Tibial artery (tissue), 4 donors: Measurements from ENCODE around the gene GATD1.

ENCODE experiments used
- DNase-seq, 2 donors: peaks; one replicate each; pipeline ENCODE4 v3.0.0-alpha.2; 2019
- H3K27ac ChIP-seq, 2 donors: fragments of 200-600 bp; sonication (generic) in 1 of 2; 1 replicate in 1 of 2; 2 replicates in 1 of 2; pipeline ENCODE4 v1.5.1; 2018 to 2019; ENCODE audit warnings: mild to moderate bottlenecking in 1 of 2
- H3K27me3 ChIP-seq, 2 donors: fragments of 200-600 bp; sonication (generic) in 1 of 2; one replicate each; pipeline versions ENCODE4 v1.5.1 to v1.6.0; 2016 to 2019
- H3K36me3 ChIP-seq, 3 donors: fragments of 200-600 bp; sonication (generic) in 2 of 3; one replicate each; pipeline ENCODE4 v1.5.1; 2016 to 2019; ENCODE audit warnings: mild to moderate bottlenecking in 2 of 3
- H3K4me1 ChIP-seq, 4 donors: fragments of 200-600 bp; sonication (generic) in 2 of 4; 1 replicate in 3 of 4; 2 replicates in 1 of 4; pipeline ENCODE4 v1.5.1; 2016 to 2019
- H3K4me3 ChIP-seq, 2 donors: fragments of 200-600 bp; sonication (generic) in 1 of 2; 1 replicate in 1 of 2; 2 replicates in 1 of 2; pipeline ENCODE4 v1.5.1; 2018 to 2019; ENCODE audit warnings: mild to moderate bottlenecking in 2 of 2
- H3K9me3 ChIP-seq, 3 donors: fragments of 200-600 bp; sonication (generic) in 1 of 3; one replicate each; pipeline ENCODE4 v1.5.1; 2016 to 2019
- intact Hi-C: fragments of 100-400 bp; cut with DNase I; formaldehyde crosslinking; loops from one replicate; pipeline ENCODE4 v1.15.0; 2023; ENCODE audit warnings: low total_unique reads
- TF ChIP-seq, protein P1 (sequence below), 2 experiments: fragments of 200-600 bp in 1 of 2; fragments of 450-650 bp in 1 of 2; IDR thresholded peaks; one replicate each; pipeline ENCODE4 v1.5.1; 2017 to 2019; ENCODE audit warnings: antibody characterized with exemption in 2 of 2, mild to moderate bottlenecking in 1 of 2, moderate library complexity in 1 of 2

Gene GATD1

DNA sequence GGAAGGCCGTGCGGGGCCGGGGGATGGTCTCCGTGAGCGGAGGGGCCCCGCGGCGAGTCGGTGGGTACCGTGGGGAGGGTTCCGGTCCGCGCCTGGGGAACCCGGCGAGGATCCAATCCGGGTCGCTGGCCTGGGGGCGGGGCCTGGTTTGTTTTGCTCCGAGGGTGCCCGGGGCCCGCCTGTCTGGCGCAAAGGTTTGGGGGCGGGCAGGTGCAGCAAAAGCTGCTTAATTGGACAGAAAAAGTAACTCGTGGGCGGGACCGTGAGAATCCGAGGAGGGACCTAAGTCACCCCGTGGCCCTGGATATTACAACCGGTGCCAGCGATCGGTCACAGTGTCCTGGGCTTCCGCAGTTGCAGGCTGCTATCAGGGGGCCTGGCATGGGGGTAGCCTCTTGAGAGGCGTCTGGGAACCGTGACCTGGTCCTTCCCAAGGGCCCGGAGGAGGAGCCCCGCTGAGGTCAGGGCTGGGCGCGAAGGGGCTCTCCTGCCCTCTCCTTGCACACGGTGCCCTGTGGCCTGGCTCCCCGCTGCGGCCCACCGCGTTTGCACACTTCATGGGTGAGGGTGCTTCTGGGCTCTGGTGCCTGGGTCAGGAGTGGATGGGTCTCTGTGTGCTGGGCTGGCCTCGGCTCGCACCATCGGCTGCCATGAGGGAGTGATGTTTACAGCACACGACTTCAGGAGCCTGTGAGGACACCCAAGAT is 42.8 kb upstream of the GATD1 start:
- intact Hi-C loops: no loop called here
- H3K4me3 ChIP-seq: peak overlapping the region; percentile 88 to 97
- TF ChIP-seq, protein P1, sequence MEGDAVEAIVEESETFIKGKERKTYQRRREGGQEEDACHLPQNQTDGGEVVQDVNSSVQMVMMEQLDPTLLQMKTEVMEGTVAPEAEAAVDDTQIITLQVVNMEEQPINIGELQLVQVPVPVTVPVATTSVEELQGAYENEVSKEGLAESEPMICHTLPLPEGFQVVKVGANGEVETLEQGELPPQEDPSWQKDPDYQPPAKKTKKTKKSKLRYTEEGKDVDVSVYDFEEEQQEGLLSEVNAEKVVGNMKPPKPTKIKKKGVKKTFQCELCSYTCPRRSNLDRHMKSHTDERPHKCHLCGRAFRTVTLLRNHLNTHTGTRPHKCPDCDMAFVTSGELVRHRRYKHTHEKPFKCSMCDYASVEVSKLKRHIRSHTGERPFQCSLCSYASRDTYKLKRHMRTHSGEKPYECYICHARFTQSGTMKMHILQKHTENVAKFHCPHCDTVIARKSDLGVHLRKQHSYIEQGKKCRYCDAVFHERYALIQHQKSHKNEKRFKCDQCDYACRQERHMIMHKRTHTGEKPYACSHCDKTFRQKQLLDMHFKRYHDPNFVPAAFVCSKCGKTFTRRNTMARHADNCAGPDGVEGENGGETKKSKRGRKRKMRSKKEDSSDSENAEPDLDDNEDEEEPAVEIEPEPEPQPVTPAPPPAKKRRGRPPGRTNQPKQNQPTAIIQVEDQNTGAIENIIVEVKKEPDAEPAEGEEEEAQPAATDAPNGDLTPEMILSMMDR (IDR thresholded peaks at IDR 0.05): no peak
- H3K9me3 ChIP-seq: no peaks in the 10 kb centered on the region
- peaks cover 0 to 12% of the 10 kb centered on the region in 2 donors for H3K27me3 ChIP-seq
- peaks cover 35 to 40% (median 38%) of the 10 kb centered on the region in 3 donors for H3K36me3 ChIP-seq
- H3K27ac ChIP-seq: peak overlapping the region; percentile 97 to 100
- peak; percentile 93 to 97 for DNase-seq
- peaks cover 5 to 55% (median 28%) of the 10 kb centered on the region in 4 donors for H3K4me1 ChIP-seq

GRCh38 chr11:819129-819931 is 42.0 kb upstream of the GATD1 start:
- peaks cover 27 to 35% (median 31%) of the 10 kb centered on the region in 3 donors for H3K36me3 ChIP-seq
- TF ChIP-seq, protein P1 (IDR thresholded peaks at IDR 0.05): peak; percentile 39 to 58
- intact Hi-C loops: no loop called here
- peak overlapping the region; percentile 97 to 100 for H3K27ac ChIP-seq
- peaks cover 0 to 4% of the 10 kb centered on the region in 2 donors for H3K27me3 ChIP-seq
- peaks cover 5 to 48% (median 28%) of the 10 kb centered on the region in 4 donors for H3K4me1 ChIP-seq
- H3K4me3 ChIP-seq: peak overlapping the region; percentile 88 to 97
- peak; percentile 89 to 96 for DNase-seq
- H3K9me3 ChIP-seq: no peaks in the 10 kb centered on the region

DNA sequence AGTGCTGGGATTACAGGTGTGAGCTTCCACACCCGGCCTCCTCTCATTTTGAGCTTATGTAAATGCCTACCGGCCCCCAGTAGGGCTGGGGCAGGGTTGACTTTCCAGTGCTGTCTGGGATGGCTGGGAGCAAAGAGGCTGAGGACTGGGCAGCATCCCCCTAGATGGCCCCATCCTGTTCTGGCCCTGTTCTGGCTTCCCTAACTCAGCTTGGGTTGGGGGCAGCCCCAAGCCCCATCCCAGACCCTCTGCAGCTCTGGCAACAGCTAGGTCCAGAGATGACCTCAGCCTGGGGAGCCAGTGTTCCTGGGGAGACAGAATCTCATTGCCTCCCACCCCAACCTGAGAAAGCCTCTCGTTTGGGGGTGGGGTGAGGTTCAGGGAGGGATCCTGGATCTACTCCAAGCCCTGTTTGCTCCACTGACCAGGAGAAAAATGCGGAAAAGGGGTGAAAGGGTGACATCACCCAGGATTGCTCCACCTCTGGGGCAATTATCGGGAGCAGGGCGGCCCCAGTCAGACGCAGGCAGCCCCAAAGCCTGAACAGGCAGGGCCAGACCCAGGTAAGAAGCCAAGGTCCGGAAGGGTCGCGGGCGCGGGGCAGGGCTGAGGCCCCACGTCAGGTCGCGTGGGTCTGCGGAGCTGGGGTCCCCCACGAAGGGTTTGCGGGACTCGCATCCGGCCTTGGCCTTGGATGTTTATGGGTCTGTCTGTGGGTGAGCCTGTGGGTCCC is 41.3 kb upstream of the GATD1 start, which contains the start of gene PNPLA2:
Gene PNPLA2, plus strand, starts transcription at position 519 of the 733 bp plus-strand sequence. CDS start 805 bp downstream, outside the sequence.
- Histone ChIP-seq H3K36me3 (peaks cover 22 to 33% (median 27%) of the 10 kb centered on the region in 3 donors), H3K9me3 (no peaks in the 10 kb centered on the region), H3K4me3 (peak within 1 kb of the TSS; percentile 88 to 97), H3K4me1 (peaks cover 5 to 40% (median 28%) of the 10 kb centered on the region in 4 donors), H3K27me3 (no peaks in the 10 kb centered on the region), H3K27ac (peak within 1 kb of the TSS; percentile 97 to 100)
- peak in 1 of 2 donors; percentile 63 for DNase-seq
- intact Hi-C loops: no loop called here
- TF ChIP-seq, protein P1 (IDR thresholded peaks at IDR 0.05): no peak

DNA sequence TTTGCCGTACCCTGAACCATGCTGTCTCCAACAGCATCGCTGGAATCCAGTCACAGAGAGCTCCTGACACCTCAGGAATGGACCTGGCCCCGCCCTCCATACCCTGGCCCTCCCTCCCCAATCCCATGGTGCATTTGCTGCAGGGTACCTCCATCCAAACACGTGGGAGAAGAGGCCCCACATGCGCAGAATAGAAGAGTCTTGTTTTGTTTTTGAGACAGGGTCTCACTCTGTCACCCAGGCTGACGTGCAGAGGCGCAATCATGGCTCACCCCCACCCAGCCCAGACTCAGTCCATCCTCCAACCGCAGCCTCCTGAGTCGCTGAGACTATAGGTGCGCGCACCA is 39.1 kb upstream of the GATD1 start:
- intact Hi-C loops: no loop called here
- Histone ChIP-seq H3K9me3 (no peaks in the 10 kb centered on the region), H3K4me1 (peaks cover 3 to 32% (median 25%) of the 10 kb centered on the region in 4 donors), H3K36me3 (peaks cover 24 to 33% (median 27%) of the 10 kb centered on the region in 3 donors), H3K27ac (no peak overlapping the region), H3K4me3 (no peak overlapping the region), H3K27me3 (no peaks in the 10 kb centered on the region)
- TF ChIP-seq, protein P1 (IDR thresholded peaks at IDR 0.05): no peak
- DNase-seq: no peak

- no peak for DNase-seq
- Histone ChIP-seq H3K27ac (no peak overlapping the region), H3K4me1 (peaks cover 0 to 32% (median 25%) of the 10 kb centered on the region in 4 donors), H3K36me3 (peaks cover 26 to 35% (median 29%) of the 10 kb centered on the region in 3 donors), H3K4me3 (no peak overlapping the region), H3K9me3 (no peaks in the 10 kb centered on the region), H3K27me3 (no peaks in the 10 kb centered on the region)
- TF ChIP-seq, protein P1 (IDR thresholded peaks at IDR 0.05): no peak
- intact Hi-C loops: no loop called here
Observed at GRCh38 chr11:815675-816432, 38.6 kb upstream of the GATD1 start.
